PC-9 (cell line): ENCODE data around the gene SVOP. TPM values are rescaled to one million over a fixed set of nuclear protein-coding genes. Genes with fewer than 3 reads are reported as not detected.

Experiments used
- BruUV-seq: library from RNA; stranded (reverse); fragments of 400-500 nt; replicated peaks from 2 replicates; lab custom pipeline; 2021; lab: Mats Ljungman, UMichigan
- CTCF ChIA-PET: fragments of 300-600 bp; sonication (Branson Sonifier 250); formaldehyde crosslinking; loops from one replicate; lab custom pipeline; 2022; ENCODE audit warnings: antibody characterized with exemption; lab: Charles Lee
- POLR2A ChIA-PET: fragments of 300-600 bp; sonication (Branson Sonifier 250); formaldehyde crosslinking; loops from one replicate; lab custom pipeline; 2022; ENCODE audit warnings: antibody characterized with exemption; ENCODE audit not compliant: unreplicated experiment; lab: Charles Lee
- DNase-seq, 2 experiments: peaks; one replicate each; pipeline versions ENCODE4 v3.0.0 to v3.0.0-alpha.2; 2015 to 2022; ENCODE audit warnings: mixed read lengths in 1 of 2
- H2AFZ ChIP-seq: fragments of 200-600 bp; sonication (generic); 2 replicates; pipeline ENCODE4 v1.8.1; 2017; ENCODE audit warnings: antibody characterized with exemption
- H3F3A ChIP-seq: fragments of 200-600 bp; sonication (generic); 2 replicates; pipeline ENCODE4 v1.8.1; 2017; ENCODE audit warnings: antibody characterized with exemption, mild to moderate bottlenecking, low read depth; ENCODE audit not compliant: insufficient read depth
- H3K27ac ChIP-seq: fragments of 200-600 bp; sonication (generic); 2 replicates; pipeline ENCODE4 v1.6.1; 2016; ENCODE audit warnings: mixed run types
- H3K27me3 ChIP-seq: fragments of 200-600 bp; sonication (generic); 2 replicates; pipeline ENCODE4 v1.6.1; 2016; ENCODE audit warnings: low read depth, mixed run types; ENCODE audit not compliant: insufficient read depth
- H3K36me3 ChIP-seq: fragments of 200-600 bp; sonication (generic); 2 replicates; pipeline ENCODE4 v1.6.1; 2016; ENCODE audit warnings: low read depth, mixed run types
- H3K4me1 ChIP-seq: fragments of 200-600 bp; sonication (generic); replicated peaks from 2 replicates; pipeline ENCODE4 v1.6.1; 2016; ENCODE audit warnings: mixed run types; ENCODE audit not compliant: insufficient read depth
- H3K4me2 ChIP-seq: fragments of 200-600 bp; sonication (generic); 2 replicates; pipeline ENCODE4 v1.6.1; 2017; ENCODE audit warnings: mixed run types
- H3K4me3 ChIP-seq: fragments of 200-600 bp; sonication (generic); 2 replicates; pipeline ENCODE4 v1.6.1; 2016; ENCODE audit warnings: mixed run types
- H3K79me2 ChIP-seq: fragments of 200-600 bp; sonication (generic); 2 replicates; pipeline ENCODE4 v1.6.1; 2017; ENCODE audit warnings: low read depth, mixed run types
- H3K9me2 ChIP-seq: fragments of 200-600 bp; sonication (generic); 2 replicates; pipeline ENCODE4 v1.8.1; 2017; ENCODE audit warnings: mild to moderate bottlenecking; ENCODE audit not compliant: insufficient read depth
- H3K9me3 ChIP-seq: fragments of 200-600 bp; sonication (generic); 2 replicates; pipeline ENCODE4 v1.8.1; 2016; ENCODE audit warnings: low read depth; ENCODE audit not compliant: insufficient read depth
- H4K20me1 ChIP-seq: fragments of 200-600 bp; sonication (generic); 2 replicates; pipeline ENCODE4 v1.8.1; 2017; ENCODE audit not compliant: insufficient read depth
- CTCF ChIP-seq: fragments of 200-600 bp; sonication (generic); conservative IDR thresholded peaks from 2 replicates; pipeline ENCODE4 v1.6.1; 2017; ENCODE audit warnings: mixed run types, antibody characterized with exemption, mild to moderate bottlenecking, moderate library complexity
- EZH2 ChIP-seq: fragments of 200-600 bp; sonication (generic); IDR thresholded peaks from 2 replicates; pipeline ENCODE4 v1.8.0; 2017; ENCODE audit warnings: antibody characterized with exemption, low read depth
- intact Hi-C: fragments of 100-400 bp; cut with micrococcal nuclease; formaldehyde crosslinking; loops from one replicate; pipeline ENCODE4 v1.10.0; 2022; ENCODE audit not compliant: unreplicated experiment
- total RNA-seq: library from RNA; stranded (reverse); gene quantifications from 2 replicates; pipeline ENCODE4 v1.2.3, GENCODE V29; 2021

SVOP gene
- total RNA-seq, 1 experiment from 2014 or later, result not detected

- no peaks in the 10 kb centered on the region for H3K9me2 ChIP-seq
- no TSS peak for BruUV-seq
- ChIA-PET POLR2A (no interaction called here), CTCF (no interaction called here)
- H3K9me3 ChIP-seq, result no peaks in the 10 kb centered on the region
- intact Hi-C loops, result no loop called here
- H3K79me2 ChIP-seq, result no peaks in the 10 kb centered on the region
- H3K4me1 ChIP-seq, result 0 out of 2 replicates have a peak, but pooled peaks cover 12% of the 10 kb centered on the region
- TF ChIP-seq CTCF (no peak), EZH2 (no peak)
- no peaks in the 10 kb centered on the region for H3F3A ChIP-seq
- no peak for DNase-seq
- no peak overlapping the region for H3K4me2 ChIP-seq
- no peak overlapping the region for H3K27ac ChIP-seq
- no peak overlapping the region for H3K4me3 ChIP-seq
- H4K20me1 ChIP-seq, result no peaks in the 10 kb centered on the region
- H2AFZ ChIP-seq, result no peak overlapping the region
- H3K27me3 ChIP-seq, result peaks cover 19% of the 10 kb centered on the region
- no peaks in the 10 kb centered on the region for H3K36me3 ChIP-seq
Measured at GRCh38 chr12:108899145-108899544, 121.7 kb downstream of the SVOP start.

GRCh38 chr12:108896817-108897216, 124.1 kb downstream of the SVOP start:
- H3K4me1 ChIP-seq, result 0 out of 2 replicates have a peak, but pooled peaks cover 12% of the 10 kb centered on the region
- BruUV-seq, result no TSS peak
- ChIA-PET CTCF (no interaction called here), POLR2A (no interaction called here)
- intact Hi-C loops, result no loop called here
- H3K4me3 ChIP-seq, result no peak overlapping the region
- H3F3A ChIP-seq, result no peaks in the 10 kb centered on the region
- H2AFZ ChIP-seq, result no peak overlapping the region
- no peaks in the 10 kb centered on the region for H4K20me1 ChIP-seq
- no peaks in the 10 kb centered on the region for H3K36me3 ChIP-seq
- H3K27ac ChIP-seq, result no peak overlapping the region
- H3K4me2 ChIP-seq, result peak overlapping the region; percentile 47
- DNase-seq, result peak in 1 of 2 experiments; percentile 60
- no peaks in the 10 kb centered on the region for H3K79me2 ChIP-seq
- H3K27me3 ChIP-seq, result peaks cover 17% of the 10 kb centered on the region
- no peaks in the 10 kb centered on the region for H3K9me3 ChIP-seq
- TF ChIP-seq CTCF (no peak), EZH2 (no peak)
- no peaks in the 10 kb centered on the region for H3K9me2 ChIP-seq

GRCh38 chr12:108896336-108896735, 124.5 kb downstream of the SVOP start:
- Histone ChIP-seq H4K20me1 (no peaks in the 10 kb centered on the region), H3F3A (no peaks in the 10 kb centered on the region), H3K4me3 (no peak overlapping the region), H3K27ac (no peak overlapping the region), H3K9me2 (no peaks in the 10 kb centered on the region), H3K36me3 (no peaks in the 10 kb centered on the region), H3K4me1 (0 out of 2 replicates have a peak, but pooled peaks cover 12% of the 10 kb centered on the region), H3K9me3 (no peaks in the 10 kb centered on the region), H2AFZ (no peak overlapping the region), H3K79me2 (no peaks in the 10 kb centered on the region), H3K4me2 (peak overlapping the region; percentile 47), H3K27me3 (peaks cover 12% of the 10 kb centered on the region)
- ChIA-PET POLR2A (no interaction called here), CTCF (no interaction called here)
- TF ChIP-seq CTCF (no peak), EZH2 (no peak)
- DNase-seq, result no peak
- no TSS peak for BruUV-seq
- intact Hi-C loops, result no loop called here
